ENCODE results near the gene WDR1.
A peak's percentile ranks its signal among the peaks of the same experiment; 100 is the strongest.

Gene WDR1

DNA sequence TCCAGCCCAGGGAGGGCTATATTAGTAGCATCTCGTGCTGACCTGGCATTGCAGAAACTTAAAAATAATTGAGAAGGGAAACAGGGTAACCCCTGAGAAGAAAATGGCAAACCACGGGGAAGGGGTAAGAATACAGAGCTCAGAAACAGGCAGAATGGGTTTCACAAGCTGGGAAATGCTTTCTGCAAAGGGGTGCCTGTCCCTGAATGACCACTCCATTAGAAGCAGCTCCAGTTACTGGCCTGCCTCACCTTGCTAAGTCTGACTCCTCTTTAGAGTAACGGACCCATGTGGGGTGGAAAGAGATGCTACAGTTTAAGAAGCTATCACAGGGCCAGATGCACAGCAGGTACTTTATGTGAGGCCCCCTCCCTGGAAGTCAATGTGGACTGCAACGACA, 2.5 kb downstream of the WDR1 start:
- DNase-seq (ENCODE audit: low read depth) = no peak

DNA sequence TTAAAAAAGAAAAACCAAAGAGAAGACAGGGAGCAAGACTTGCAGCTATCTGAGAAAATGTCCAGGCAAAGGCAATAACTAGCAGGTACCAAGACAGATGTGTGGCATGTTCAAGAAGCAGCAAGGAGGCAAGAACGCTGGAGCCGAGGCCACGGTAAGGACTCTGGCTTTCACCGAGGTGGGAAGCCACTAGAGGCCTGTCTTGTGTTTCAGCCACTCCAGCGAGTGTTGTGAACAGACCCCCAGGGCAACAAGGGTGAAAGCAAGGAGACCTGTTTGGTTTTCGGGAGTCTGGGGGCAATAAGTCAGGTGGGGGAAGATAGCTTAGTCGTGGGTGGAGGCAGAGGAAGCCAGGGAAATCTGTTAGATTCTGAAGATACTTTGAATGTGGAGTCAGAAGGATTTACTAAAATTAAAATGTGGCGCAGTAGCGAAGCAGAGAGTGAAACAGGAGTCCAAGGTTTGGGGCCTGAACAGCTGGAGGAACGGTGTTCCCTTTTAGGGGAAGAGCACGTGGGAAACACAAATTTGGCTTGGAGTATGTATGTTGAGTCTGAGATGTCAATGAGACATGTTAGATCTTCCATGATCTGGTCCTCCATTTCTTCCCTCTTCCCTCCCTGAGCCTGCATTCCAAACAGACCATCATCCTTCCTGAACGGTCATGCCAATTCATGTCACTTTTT, 3.1 kb downstream of the WDR1 start:
- DNase-seq (ENCODE audit: low read depth) = no peak

DNA sequence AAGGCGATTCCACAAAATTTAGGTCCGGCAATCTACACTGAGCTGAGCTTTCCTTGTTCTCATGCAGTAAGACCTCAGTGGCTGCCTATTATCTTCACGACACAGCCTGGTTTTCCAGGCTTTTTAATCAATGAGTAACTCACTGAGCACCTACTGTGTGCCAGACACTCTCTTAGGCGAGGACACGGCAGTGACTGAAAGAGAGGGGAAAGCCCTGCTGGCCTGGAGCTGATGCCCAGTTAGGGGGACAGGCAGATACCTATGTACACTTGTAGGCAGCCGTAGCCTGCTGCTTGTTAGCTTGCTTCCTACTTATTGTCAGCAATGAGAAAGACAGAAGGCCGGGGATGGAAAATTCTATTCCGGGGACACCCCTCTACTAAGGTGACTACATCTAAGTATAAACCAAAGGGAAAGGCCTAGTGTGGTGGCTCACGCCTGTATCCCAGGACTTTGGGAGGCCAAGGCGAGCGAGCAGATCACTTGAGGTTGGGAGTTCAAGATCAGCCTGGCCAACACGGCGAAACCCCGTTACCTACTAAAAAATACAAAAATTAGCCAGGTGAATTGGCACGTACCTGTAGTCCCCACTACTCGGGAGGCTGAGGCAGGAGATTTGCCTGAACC, 3.8 kb downstream of the WDR1 start:
- DNase-seq (ENCODE audit: low read depth) = no peak

DNA sequence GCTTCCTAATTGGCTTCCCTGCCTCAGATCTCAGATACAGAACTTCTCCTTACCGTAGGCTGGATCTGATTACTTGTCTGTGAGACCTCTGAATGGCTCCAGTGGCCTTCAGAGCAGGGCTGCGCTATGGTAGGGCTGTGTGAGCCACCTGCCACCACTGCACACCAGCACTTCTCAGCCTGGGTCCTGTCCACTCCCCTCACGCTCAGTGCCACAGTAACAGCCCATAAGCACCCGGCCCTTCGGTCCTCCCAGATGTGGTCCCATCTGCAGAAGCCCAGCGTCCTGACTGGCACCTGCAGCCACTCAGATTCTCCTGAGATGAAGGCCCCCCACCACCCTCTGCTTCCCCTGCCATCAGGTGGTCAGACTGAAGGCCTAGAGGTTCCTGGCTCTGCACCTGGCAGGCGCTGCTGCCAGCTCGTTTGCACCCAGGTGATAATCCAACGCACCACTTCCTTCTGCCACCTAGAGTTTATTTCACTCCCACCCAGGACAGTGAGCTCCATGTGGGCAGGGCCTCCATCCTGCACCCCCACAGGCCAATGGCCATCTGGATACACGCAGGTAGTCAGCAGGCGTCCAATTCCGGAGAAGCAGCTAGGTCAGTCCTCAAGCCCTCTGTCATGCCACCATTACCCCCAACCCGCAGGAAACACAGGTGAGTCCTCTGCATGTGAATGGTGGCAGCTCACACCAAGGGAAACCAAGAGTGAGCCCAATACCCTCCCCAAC, 5.4 kb downstream of the WDR1 start:
- DNase-seq (ENCODE audit: low read depth) = no peak

DNA sequence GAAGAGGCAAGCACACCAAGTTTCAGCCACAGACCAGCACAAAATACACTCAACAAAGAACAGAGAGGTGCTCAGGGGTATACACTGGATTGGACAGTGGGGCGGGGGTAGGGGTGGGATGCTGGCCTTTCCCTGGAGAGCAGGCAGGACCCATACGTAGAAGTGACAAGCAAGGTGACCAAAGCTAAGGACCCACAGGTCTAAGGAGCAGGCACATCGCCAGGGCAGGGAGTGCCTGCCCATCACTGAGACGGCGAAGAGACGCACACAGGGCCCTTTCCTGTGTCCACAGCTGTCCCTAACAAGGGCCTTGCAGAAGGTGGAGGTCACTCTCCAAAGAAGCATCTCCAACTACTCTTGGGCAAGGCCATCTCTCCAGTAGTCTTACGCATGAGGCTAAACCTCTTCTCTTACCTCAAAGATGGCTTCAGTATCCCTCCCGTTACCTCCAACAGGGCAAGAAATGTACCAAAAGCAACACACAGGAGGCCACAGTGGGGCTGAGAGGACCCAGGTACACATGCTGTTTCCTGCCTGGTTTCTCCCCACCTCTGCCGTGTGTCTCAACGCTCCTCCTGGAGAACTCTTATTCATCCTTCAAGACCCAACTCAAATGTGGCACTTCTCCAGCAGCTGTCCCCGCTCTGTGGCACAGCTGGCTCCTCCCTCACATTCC, 6.5 kb downstream of the WDR1 start:
- DNase-seq (ENCODE audit: low read depth) = no peak

DNA sequence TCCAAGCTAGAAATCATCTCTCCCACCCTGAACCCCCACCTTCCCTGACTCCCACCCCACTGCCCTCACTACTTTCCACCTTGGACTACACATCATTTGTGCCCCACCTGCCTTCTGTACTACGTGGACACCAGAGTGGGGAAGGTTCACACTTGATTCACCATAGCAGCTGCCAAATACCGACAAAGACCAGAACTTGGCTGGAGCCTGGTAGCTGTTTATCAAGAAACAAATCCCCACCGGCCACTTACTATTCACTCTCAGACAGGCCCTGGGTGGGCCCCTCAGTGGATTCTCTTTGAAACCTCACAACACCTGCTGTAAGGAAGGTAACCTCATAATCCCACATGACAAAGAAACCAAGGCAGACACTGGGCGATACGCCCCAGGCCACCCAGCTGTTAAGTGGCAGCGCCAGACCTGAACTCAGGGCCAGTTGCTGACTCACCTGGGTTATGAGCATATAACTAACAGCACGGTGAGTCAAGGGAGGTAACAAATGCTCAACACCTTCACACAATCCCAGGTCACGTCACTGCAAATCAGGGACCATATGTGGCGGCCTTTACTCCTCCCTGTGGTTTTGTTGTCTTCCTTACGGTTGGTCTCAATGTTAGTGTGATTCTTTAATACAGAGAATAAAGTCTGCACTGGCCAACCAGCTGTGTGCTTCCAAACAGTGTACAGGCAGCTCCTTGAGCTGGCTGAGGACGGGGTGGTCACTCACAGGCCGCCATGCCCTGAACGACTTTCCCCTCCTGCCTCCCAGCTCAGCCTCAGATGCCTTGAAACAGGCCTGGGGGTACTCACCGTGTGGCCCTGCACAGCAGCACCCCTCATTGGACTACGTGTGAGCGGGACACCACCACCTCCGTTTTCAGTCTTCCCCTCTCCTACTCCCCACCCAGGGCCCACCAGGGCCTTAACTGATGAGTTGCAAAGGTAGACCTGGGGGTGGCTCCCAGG, 7.5 kb downstream of the WDR1 start:
- no peak for DNase-seq (ENCODE audit: low read depth)

DNA sequence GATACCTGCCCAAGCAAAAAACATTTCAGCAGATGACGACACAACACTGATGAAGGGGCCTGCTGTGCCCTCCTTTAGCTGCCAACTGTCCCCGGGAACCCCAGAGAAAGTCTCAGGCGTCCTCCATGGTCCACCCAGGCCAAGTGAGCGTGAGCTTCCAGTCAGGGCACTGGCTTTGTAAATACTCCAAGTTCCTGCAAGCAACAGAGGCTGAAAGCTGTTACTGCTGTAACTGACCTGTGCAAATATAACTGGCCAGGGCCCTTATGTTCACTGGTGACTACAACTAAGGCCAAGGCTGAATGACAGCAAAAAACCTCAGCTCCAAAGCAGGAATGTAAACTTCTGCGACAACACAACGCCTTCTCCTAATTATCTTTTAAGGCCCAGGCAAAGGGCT, 8.2 kb downstream of the WDR1 start:
- DNase-seq (ENCODE audit: low read depth) = no peak

DNA sequence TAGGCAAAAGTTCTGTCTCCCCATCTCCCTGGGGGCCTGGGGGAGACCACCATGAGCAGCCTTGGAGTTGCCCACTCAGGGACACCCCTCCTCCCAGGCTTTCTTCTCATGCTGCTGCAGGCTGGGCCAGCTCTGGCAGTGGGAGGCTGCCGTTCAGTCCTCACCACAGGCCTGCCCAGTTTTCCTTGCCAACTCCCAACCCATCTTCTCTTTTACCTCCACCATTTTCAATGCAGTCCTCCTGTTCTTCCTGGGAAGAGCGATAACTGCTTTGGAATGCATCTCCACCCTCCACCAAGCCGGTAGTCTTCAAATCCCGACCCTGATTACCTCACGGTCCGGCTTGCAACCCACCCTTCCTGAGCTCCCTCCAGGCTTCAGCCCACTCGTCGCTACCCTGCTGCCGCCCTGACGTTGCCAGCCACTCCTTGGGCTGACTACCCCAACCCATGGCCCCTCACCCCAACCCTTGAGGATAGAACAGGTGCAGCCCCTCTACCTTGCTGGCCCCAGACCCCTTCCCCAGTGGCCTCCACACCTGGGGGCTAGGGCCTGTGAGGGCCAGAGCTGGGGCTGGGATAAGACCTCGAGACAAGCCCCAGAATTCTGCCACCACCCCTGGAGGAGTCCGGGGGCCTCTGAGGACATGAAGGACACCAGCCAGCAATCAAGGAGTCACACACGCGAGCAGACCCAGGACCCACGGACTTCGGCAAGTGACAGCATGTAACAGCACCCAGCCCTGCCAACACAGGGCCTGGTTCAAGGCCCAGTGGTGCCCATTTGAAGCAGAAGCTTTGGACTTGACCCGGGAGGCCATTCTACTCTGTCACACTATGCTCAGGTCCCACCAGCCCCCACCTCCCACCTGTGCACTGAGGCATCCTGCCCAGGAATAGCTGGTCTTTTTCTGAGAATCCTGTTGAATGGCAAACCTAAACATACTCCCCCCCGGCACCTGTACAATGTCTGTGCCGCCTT, 9.2 kb downstream of the WDR1 start:
- no peak for DNase-seq (ENCODE audit: low read depth)

DNA sequence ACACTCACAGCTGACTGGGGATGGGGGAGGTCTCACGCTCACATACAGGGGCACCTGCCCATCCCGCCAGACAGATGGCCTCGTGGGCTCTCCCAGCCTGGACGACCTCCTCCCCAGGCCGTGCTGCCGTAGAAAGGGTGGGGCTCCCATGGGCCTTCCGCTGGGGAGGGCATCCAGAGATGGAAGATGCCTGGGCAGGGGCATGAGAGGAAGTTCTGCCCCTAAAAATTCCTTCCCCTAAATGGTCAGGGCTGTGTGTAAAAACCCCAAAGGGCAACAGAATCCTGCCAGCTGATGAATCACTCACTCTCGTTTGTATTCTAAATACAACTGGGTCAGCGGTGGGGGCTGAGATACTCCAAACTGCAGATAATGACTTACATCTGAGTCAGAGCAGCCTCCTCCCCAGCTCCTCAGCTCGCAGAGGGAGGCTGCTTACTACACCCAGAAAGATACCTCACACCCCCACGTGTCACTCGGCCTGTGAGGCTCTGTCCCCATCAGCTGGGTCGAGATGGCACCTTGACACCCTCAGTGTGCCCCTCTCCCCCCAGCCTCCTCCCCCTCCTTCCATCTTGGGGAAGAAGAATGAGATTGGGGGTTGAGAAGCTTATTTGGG, 10.1 kb downstream of the WDR1 start:
- DNase-seq (ENCODE audit: low read depth) = peak; percentile 71

DNA sequence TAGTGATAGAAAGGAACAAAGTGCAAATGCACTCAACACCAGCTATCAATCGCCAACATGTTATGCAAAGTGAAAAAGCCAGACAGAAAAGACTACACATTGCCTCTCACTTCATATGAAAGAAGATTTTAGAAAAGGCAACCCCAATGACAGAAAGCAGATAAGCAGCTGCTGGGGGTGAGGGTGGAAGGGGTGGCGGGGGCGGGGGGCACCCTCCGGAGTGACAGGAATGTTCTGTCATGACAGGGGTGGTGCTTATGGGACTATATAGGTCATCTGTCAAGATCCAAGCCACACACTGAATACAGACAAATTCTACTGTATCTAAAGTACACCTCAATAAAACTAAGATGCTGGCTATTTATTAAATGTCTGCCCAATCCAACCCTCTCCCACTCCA, 10.7 kb downstream of the WDR1 start:
- no peak for DNase-seq (ENCODE audit: low read depth)

DNA sequence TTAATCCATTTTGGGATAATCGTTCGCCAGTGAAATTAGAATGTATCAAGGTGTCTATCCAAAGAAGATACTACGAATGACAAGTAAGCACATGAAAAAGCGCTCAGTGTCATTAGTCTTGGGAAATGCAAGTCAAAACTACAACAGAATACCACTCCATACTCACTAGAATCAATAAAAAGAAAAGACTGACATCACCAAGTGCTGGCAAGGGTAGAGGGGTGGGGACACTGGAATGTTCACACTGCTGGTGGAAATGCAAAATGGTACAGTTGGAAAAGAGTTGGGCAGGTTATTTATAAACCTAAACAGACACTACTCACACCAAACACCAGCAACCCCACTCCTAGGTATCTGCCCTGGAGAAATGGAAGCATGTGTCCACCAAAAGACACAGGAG, 11.2 kb downstream of the WDR1 start:
- DNase-seq (ENCODE audit: low read depth) = no peak

DNA sequence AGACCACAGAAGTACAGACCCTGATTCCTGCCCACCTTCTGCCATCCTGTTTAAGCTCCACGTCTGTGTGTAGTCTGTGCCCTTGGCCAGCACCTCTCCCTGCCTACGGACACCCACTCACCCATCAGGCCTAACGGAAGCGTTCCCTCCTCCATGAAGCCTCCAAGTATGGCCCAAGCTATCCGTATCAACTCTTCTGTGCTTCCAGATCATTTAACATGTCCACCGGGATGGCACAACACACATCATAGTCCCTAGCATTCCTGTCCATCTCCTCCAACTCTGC, 11.7 kb downstream of the WDR1 start:
- no peak for DNase-seq (ENCODE audit: low read depth)

DNA sequence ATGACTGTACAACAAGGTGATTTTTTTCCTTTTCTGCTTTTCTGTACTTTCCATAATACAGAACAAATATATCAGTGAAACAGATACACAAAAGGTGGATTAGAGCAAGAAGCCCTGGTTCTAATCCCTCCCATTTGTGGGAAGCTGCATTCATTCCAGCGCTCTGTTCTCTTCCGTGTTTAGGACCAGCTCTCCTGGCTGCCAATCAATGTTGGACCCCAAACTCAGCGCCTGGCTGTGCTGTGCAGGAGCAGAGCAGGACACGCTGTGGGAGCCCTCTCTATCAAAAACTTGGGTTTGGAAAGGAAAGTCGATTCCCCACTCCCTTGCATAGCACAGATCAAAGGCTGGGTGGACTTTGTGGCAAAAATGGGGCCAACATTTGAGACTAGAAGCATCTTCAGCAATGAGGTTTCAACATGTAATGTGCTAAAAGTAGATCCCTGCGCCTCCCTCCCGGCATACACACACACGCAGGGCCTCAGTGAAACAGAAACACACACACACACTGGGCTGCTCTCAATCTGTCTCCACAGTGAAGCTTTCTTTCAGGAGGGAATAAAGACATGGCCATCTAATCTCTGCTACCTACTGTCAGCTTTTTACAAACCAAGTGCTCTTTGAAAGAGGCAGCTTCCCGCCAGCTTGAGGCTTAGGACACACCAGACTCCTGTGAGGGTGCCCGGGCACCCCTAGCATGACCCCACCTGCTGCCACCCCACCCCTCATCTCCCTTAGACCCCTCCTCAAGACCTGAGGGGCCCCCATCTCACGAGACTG, 12.2 kb downstream of the WDR1 start:
- no peak for DNase-seq (ENCODE audit: low read depth)

DNA sequence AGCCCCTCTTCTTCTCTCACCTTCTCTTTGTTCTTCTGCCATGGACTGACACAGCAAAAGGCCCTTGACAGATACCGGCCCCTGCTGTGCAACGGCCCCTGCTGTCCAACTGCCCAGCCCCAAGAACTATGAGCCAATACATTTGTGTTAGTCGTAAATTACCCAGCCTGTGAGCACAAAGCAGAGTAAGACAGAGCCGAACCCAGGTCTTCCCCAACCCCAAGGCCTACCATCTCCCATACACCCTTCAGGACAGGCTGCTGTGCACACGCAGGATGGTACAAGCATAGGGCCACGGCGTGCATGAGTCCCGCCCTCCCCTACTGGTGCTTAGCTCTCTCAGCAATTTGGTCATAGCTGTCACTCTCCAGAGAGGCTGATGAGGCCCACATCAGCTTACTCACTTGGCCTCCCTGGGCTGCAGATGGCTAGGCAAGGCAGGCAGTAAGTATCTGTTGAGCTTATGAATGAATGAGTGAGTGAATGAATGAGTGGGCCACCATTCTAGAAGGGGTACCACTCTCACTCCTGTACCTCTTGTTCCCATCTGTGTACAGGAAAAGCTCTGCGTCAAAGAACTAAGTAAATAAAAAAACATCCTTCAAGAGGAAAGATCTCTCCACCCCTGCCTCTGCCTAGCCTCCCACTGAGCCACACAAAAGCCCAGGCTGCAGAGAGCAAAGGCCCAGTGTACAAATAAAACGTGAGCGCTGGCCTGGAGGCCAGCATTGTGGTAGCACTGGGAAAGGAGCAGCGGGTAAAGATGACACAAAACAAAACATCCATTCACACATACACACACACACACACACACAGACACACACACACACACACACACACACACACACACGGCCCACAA, 13.9 kb downstream of the WDR1 start:
- no peak for DNase-seq (ENCODE audit: low read depth)

DNA sequence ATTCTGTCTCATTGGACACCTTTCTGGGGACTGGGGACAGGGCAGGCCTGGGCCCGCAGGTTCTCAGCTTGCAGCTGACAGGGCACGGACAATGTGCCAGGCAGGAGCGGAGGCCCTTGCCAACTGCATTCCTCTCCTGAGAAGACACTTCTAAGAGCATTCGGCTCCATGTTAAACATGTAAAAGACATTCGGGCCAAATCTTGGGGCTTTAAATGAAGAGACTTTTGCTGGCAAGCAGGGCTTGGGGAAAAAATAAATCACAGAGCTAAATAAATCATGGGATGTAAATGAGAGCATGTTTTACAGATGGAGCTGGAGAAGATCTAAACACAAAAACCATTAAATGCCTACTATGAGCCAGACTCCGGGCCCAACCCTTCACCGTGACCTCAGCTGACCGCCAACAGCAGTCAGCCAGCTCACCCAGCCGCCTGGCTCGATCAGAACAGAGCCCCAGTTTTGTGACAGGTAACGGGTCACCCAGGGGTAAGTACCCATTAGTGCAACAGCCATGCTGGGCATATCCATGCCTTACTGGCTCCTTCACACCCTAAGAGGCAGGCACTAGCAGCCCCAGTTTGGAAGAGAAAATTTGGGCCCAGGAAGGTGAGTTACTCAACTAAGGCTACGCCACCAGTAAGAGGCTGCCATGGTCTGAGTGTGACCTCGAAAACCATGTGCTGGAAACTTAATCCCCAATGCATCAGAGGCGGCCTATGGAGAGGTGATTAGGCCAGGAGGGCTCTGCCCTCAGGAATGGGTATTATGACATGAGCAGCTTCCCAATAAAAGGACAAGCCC, 14.7 kb downstream of the WDR1 start:
- DNase-seq (ENCODE audit: low read depth) = no peak

DNA sequence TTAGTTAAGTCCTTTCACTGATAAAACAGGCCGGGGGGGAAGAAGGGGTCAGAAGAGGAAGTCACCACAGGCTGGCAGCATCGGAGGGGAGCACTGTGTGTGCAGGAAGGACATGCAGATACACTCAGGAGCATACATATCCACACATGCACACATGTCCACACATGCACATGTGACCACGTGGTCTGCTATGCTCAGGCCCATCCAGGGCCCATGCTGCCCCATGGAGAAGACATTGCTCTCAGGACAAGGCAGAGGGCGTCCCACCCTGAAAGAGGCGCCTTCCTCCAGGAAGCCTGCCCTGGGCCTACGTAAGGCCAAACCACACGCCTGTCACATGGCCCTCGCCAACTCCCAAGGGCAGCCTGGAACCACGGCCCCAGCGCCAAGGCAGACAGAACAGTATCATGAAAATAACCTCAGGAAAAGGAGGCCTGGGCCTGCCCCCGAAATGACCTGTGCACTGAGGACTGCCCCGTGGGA, 15.8 kb downstream of the WDR1 start:
- no peak for DNase-seq (ENCODE audit: low read depth)

DNA sequence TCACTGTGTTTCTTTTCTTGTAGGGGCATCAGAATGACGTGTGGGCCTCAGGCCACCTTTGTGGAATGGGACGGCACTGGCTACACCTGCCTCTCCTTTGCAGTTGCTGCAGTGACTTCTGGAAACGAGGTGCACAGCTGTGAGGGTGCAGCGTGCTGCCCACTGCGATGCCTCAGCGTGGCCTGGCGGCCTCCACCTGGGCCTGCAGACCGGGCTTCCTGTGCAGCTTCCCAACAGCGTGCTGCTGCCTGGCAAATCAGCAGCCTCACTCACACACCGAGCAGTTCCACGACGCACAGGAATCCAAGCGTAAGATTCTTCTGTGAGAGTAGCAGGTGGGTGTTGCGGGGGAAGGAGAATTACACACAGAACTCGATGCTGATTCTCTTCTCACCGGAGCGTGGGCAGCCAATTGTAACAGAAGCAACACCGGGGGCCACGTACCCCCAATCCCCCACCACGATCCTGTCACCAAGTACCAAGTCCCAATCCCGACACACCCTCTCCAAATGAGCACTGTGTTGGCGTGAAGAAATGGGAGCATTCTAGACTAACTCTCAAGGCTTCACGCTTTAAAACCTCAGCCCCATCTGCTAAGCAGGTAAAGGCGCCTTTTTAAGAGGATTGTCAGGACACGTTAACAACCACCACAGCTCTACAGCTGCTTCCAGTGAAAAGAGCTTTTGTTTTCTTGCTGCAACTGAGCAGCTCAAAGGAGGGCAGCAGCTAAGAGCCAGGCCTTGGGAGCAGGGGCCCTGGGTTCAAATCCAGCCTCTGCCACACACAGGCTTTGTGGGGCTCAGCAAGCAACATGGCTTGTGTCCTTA, 16.9 kb downstream of the WDR1 start:
- DNase-seq (ENCODE audit: low read depth) = no peak
